ENCODE measurements around the gene RASSF5. TPM values are rescaled to one million over a fixed set of nuclear protein-coding genes. Genes with fewer than 3 reads are reported as not detected.
A peak's percentile ranks its signal among the peaks of the same experiment; 100 is the strongest.

The RASSF5 gene
- total RNA-seq, 2 experiments from 2014 or later: 215 to 218 TPM

- Mint-ChIP-seq H3K27ac (no peak overlapping the region), H3K4me1 (ENCODE audit: low read depth) (peaks cover 28% of the 10 kb centered on the region), H3K9me3 (no peaks in the 10 kb centered on the region), H3K4me3 (no peak overlapping the region), H3K36me3 (ENCODE audit: low read depth) (peaks cover 55% of the 10 kb centered on the region), H3K27me3 (no peaks in the 10 kb centered on the region)
- CTCF ChIA-PET: interaction anchor here (0.7 to 2.8 kb wide), 6 partner anchors 10 to 59 kb away, joined by 3 to 16 read pairs (median 4); partner anchors contain the start of gene DYRK3
- intact Hi-C loops (cut with micrococcal nuclease): loop anchor here (10.0 kb wide), 1 partner anchor 60 kb away; no protein-coding TSS in a partner anchor
- no peak for DNase-seq
- POLR2A ChIA-PET: no interaction called here
- no peak for TF ChIP-seq CTCF (IDR thresholded peaks at IDR 0.05)
- ATAC-seq: no peak
Observed at GRCh38 chr1:206604861-206605260, 97.5 kb downstream of the RASSF5 start.

- ATAC-seq: no peak
- peak; percentile 49 for DNase-seq
- H3K27ac Mint-ChIP-seq: peak overlapping the region; percentile 36
- no peaks in the 10 kb centered on the region for H3K27me3 Mint-ChIP-seq
- H3K9me3 Mint-ChIP-seq: no peaks in the 10 kb centered on the region
- ChIA-PET CTCF (interaction anchor here (0.6 to 5.6 kb wide), 25 partner anchors 8 to 199 kb away, joined by 3 to 84 read pairs (median 6); partner anchors contain the start of gene DYRK3), POLR2A (interaction anchor here (0.7 to 1.0 kb wide), 3 partner anchors 15 to 34 kb away, joined by 3 to 4 read pairs (median 3); no protein-coding TSS in a partner anchor)
- peaks cover 45% of the 10 kb centered on the region for H3K4me1 Mint-ChIP-seq (ENCODE audit: low read depth)
- peaks cover 67% of the 10 kb centered on the region for H3K36me3 Mint-ChIP-seq (ENCODE audit: low read depth)
- intact Hi-C loops (cut with micrococcal nuclease): loop anchor here (10.0 kb wide), 1 partner anchor 58 kb away; no protein-coding TSS in a partner anchor
- H3K4me3 Mint-ChIP-seq: no peak overlapping the region
- TF ChIP-seq CTCF (IDR thresholded peaks at IDR 0.05): peak; percentile 53
Observed at GRCh38 chr1:206606867-206607266, 99.5 kb downstream of the RASSF5 start.

- ChIA-PET POLR2A (interaction anchor here (0.7 to 2.4 kb wide), 6 partner anchors 13 to 102 kb away, joined by 3 to 9 read pairs (median 3); no protein-coding TSS in a partner anchor), CTCF (interaction anchor here (0.7 to 7.1 kb wide), 31 partner anchors 8 to 304 kb away, joined by 3 to 84 read pairs (median 6); partner anchors contain the start of gene DYRK3)
- no peak for ATAC-seq
- no peaks in the 10 kb centered on the region for H3K27me3 Mint-ChIP-seq
- H3K4me3 Mint-ChIP-seq: peak overlapping the region; percentile 58
- intact Hi-C loops (cut with micrococcal nuclease): loop anchor here (10.0 kb wide), 1 partner anchor 57 kb away; no protein-coding TSS in a partner anchor
- peaks cover 57% of the 10 kb centered on the region for H3K36me3 Mint-ChIP-seq (ENCODE audit: low read depth)
- H3K4me1 Mint-ChIP-seq (ENCODE audit: low read depth): peaks cover 45% of the 10 kb centered on the region
- H3K9me3 Mint-ChIP-seq: no peaks in the 10 kb centered on the region
- peak; percentile 79 for TF ChIP-seq CTCF (IDR thresholded peaks at IDR 0.05)
- peak; percentile 75 for DNase-seq
- peak overlapping the region; percentile 92 for H3K27ac Mint-ChIP-seq
Observed at GRCh38 chr1:206608108-206608698, 100.9 kb downstream of the RASSF5 start.

- Mint-ChIP-seq H3K4me1 (ENCODE audit: low read depth) (peaks cover 45% of the 10 kb centered on the region), H3K4me3 (peak overlapping the region; percentile 58), H3K9me3 (no peaks in the 10 kb centered on the region), H3K27ac (peak overlapping the region; percentile 92), H3K27me3 (no peaks in the 10 kb centered on the region), H3K36me3 (ENCODE audit: low read depth) (peaks cover 53% of the 10 kb centered on the region)
- intact Hi-C loops (cut with micrococcal nuclease): loop anchor here (10.0 kb wide), 1 partner anchor 55 kb away; no protein-coding TSS in a partner anchor
- DNase-seq: peak; percentile 42
- CTCF ChIA-PET: interaction anchor here (0.7 to 7.1 kb wide), 30 partner anchors 9 to 316 kb away, joined by 3 to 84 read pairs (median 5); partner anchors contain the start of gene DYRK3
- POLR2A ChIA-PET: interaction anchor here (0.6 to 2.4 kb wide), 17 partner anchors 11 to 1068 kb away, joined by 3 to 9 read pairs (median 3); partner anchors contain the start of gene DYRK3
- no peak for TF ChIP-seq CTCF (IDR thresholded peaks at IDR 0.05)
- ATAC-seq: peak; percentile 37
Observed at GRCh38 chr1:206609229-206609991, 102.1 kb downstream of the RASSF5 start.

Data from activated CD8-positive, alpha-beta T cell treated with anti-CD3 and anti-CD28 coated beads for 36 hours (primary cell).